Sigmoid colon (tissue), 7 donors: ENCODE results near the gene SYDE2. TPM values are rescaled to one million over a fixed set of nuclear protein-coding genes. Genes with fewer than 3 reads are reported as not detected.

ENCODE experiments used
- DNase-seq: peaks from one replicate; pipeline ENCODE4 v3.0.0-alpha.2; 2019
- H3K27ac ChIP-seq, 4 donors: fragments of 200-600 bp; sonication (generic); one replicate each; pipeline ENCODE4 v1.5.1; 2016 to 2019; ENCODE audit warnings: mild to moderate bottlenecking in 1 of 4
- H3K27me3 ChIP-seq, 3 donors: fragments of 200-600 bp; sonication (generic); one replicate each; pipeline ENCODE4 v1.5.1; 2019; ENCODE audit warnings: mild to moderate bottlenecking in 1 of 3
- H3K36me3 ChIP-seq, 4 donors: fragments of 200-600 bp; sonication (generic); one replicate each; pipeline ENCODE4 v1.5.1; 2016 to 2019
- H3K4me1 ChIP-seq, 4 donors: fragments of 200-600 bp; sonication (generic); one replicate each; pipeline ENCODE4 v1.5.1; 2017 to 2019
- H3K4me3 ChIP-seq, 4 donors: fragments of 200-600 bp; sonication (generic); one replicate each; pipeline ENCODE4 v1.5.1; 2017 to 2019; ENCODE audit warnings: mild to moderate bottlenecking in 2 of 4, moderate library complexity in 1 of 4
- H3K9me3 ChIP-seq, 4 donors: fragments of 200-600 bp in 3 of 4; sonication (generic) in 3 of 4; one replicate each; pipeline versions ENCODE4 v1.5.1 to v1.6.1; 2013 to 2019
- EP300 ChIP-seq, 4 donors: sonication (generic); formaldehyde crosslinking; IDR thresholded peaks; one replicate each; pipeline ENCODE4 v1.6.1; 2017; ENCODE audit warnings: antibody characterized with exemption in 4 of 4
- POLR2A ChIP-seq, 2 donors: fragments of 450-650 bp; IDR thresholded peaks; one replicate each; pipeline ENCODE4 v1.6.1; 2016; ENCODE audit warnings: antibody characterized with exemption in 2 of 2, mild to moderate bottlenecking in 2 of 2, moderate library complexity in 2 of 2
- POLR2AphosphoS5 ChIP-seq, 4 donors: sonication (generic); formaldehyde crosslinking; IDR thresholded peaks; one replicate each; pipeline ENCODE4 v1.6.1; 2017; ENCODE audit warnings: antibody characterized with exemption in 4 of 4
- WGBS, 2 donors: extraction: QIAGEN DNeasy Blood & Tissue Kit; methylation state at CpG; one replicate each; pipeline ENCODE4 v1.1.7; 2013; 5-methylcytosine and 5-hydroxymethylcytosine counted together
- intact Hi-C: fragments of 100-400 bp; cut with DNase I; formaldehyde crosslinking; loops from one replicate; pipeline ENCODE4 v1.15.1; 2023
- polyA plus RNA-seq, 3 donors: library from polyadenylated mRNA; stranded (reverse); fragments of 200-250 nt; gene quantifications; one replicate each; pipeline ENCODE4 v1.2.3, GENCODE V29; 2013
- total RNA-seq, 4 donors: library from RNA; depleted of rRNA; stranded (reverse); fragments of >200 nt; gene quantifications; one replicate each; pipeline ENCODE4 v1.1.0, GENCODE V29; 2016
- TF ChIP-seq, protein P1 (sequence below), 4 experiments: fragments of 450-650 bp in 3 of 4; fragments of 200-600 bp in 1 of 4; IDR thresholded peaks; one replicate each; pipeline ENCODE4 v1.5.1; 2016 to 2019; ENCODE audit warnings: antibody characterized with exemption in 4 of 4, mild to moderate bottlenecking in 3 of 4, moderate library complexity in 2 of 4
- donor health status: healthy with polysubstance abuse.
- donor health status: Bipolar disorder and iron deficiency.
- donor health status: healthy.

The SYDE2 gene
- total and polyA plus RNA-seq, 7 donors = 0.46 to 87.3 (median 39.3) TPM

DNA sequence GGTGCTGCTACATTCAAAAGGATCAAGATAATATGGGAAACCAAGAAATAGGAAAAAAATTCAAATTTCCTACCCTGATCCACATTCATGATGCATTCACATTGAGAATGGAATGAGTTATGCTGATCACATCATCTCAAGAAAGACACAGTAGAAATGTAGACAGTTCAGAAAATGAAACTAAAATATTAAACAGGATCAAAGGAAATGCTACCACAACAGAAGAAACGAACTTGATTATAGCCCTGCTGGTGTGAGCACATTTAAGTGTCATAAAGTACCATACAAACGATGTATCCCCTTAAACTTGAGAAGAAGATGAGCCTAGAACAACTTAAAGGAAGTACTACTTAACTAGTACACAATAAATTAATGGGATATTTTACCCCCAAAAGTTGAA lies 21.3 kb downstream of the SYDE2 start:
- H3K27me3 ChIP-seq = no peaks in the 10 kb centered on the region
- TF ChIP-seq POLR2AphosphoS5 (IDR thresholded peaks at IDR 0.05) = no peak
- TF ChIP-seq POLR2A (IDR thresholded peaks at IDR 0.05) = no peak
- TF ChIP-seq EP300 (IDR thresholded peaks at IDR 0.05) = no peak
- peaks cover 0 to 69% (median 47%) of the 10 kb centered on the region in 4 donors for H3K4me1 ChIP-seq
- peaks cover 0 to 14% (median 7%) of the 10 kb centered on the region in 4 donors for H3K36me3 ChIP-seq
- no peak overlapping the region for H3K4me3 ChIP-seq
- intact Hi-C loops = no loop called here
- 7 to 18% methylated on average over 2 of the region's 2 CpGs for WGBS, 2 donors
- H3K9me3 ChIP-seq = no peaks in the 10 kb centered on the region
- DNase-seq = no peak
- peak overlapping the region in 2 of 4 donors; percentile 8 to 19 for H3K27ac ChIP-seq

DNA sequence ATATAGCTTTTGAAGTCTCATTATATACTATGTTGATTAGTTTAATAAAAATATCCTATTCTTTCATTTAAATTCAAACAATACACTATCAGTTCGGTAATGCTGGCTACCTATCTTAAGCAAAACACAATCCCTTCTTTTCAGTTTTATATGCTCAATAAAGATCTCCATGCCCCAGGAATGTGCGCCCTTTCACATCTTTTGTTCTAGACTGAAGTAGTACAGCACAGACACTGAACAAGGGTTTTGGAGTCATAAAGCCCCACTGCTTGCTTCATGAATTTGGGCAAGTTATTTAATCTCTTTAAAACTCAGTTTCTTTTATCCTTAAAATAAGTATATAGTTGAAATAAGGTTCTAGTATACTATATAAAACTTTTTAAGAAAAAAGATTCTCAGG lies 22.4 kb downstream of the SYDE2 start:
- 94% methylated on average over 2 of the region's 2 CpGs for WGBS, 2 donors
- DNase-seq = no peak
- TF ChIP-seq POLR2AphosphoS5 (IDR thresholded peaks at IDR 0.05) (no peak), POLR2A (IDR thresholded peaks at IDR 0.05) (no peak), EP300 (IDR thresholded peaks at IDR 0.05) (no peak)
- TF ChIP-seq, protein P1, sequence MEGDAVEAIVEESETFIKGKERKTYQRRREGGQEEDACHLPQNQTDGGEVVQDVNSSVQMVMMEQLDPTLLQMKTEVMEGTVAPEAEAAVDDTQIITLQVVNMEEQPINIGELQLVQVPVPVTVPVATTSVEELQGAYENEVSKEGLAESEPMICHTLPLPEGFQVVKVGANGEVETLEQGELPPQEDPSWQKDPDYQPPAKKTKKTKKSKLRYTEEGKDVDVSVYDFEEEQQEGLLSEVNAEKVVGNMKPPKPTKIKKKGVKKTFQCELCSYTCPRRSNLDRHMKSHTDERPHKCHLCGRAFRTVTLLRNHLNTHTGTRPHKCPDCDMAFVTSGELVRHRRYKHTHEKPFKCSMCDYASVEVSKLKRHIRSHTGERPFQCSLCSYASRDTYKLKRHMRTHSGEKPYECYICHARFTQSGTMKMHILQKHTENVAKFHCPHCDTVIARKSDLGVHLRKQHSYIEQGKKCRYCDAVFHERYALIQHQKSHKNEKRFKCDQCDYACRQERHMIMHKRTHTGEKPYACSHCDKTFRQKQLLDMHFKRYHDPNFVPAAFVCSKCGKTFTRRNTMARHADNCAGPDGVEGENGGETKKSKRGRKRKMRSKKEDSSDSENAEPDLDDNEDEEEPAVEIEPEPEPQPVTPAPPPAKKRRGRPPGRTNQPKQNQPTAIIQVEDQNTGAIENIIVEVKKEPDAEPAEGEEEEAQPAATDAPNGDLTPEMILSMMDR (IDR thresholded peaks at IDR 0.05) = no peak
- intact Hi-C loops = no loop called here
- H3K27me3 ChIP-seq = no peaks in the 10 kb centered on the region
- H3K36me3 ChIP-seq = peaks cover 0 to 14% (median 7%) of the 10 kb centered on the region in 4 donors
- H3K9me3 ChIP-seq = no peaks in the 10 kb centered on the region
- H3K4me1 ChIP-seq = peaks cover 0 to 69% (median 45%) of the 10 kb centered on the region in 4 donors
- H3K27ac ChIP-seq = no peak overlapping the region
- no peak overlapping the region for H3K4me3 ChIP-seq

DNA sequence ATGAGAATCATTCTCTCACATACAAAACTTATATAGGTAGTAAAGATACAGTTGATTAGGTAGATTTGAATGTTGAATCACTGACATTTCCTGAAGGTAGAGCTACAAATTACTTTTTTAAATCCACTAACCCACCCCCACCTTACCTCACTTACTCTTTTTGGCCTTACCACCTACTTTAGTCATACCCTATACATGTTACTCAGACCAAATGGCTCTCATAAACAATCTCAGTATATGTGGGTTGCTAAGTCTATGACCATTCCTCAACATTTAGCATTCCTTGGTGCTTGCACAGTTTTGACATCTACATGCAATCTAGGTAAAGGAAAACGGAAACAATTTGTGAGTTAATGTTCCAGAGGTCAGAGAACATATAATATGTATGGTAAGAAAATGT lies 26.3 kb downstream of the SYDE2 start:
- Histone ChIP-seq H3K36me3 (no peaks in the 10 kb centered on the region), H3K27ac (no peak overlapping the region), H3K9me3 (no peaks in the 10 kb centered on the region), H3K27me3 (no peaks in the 10 kb centered on the region), H3K4me1 (peaks cover 0 to 63% (median 46%) of the 10 kb centered on the region in 4 donors), H3K4me3 (no peak overlapping the region)
- TF ChIP-seq POLR2A (IDR thresholded peaks at IDR 0.05) = no peak
- no peak for TF ChIP-seq POLR2AphosphoS5 (IDR thresholded peaks at IDR 0.05)
- TF ChIP-seq, protein P1 (IDR thresholded peaks at IDR 0.05) = no peak
- TF ChIP-seq EP300 (IDR thresholded peaks at IDR 0.05) = no peak
- intact Hi-C loops = no loop called here
- WGBS, 2 donors = 90 to 94% methylated on average over 1 of the region's 1 CpG
- DNase-seq = no peak

DNA sequence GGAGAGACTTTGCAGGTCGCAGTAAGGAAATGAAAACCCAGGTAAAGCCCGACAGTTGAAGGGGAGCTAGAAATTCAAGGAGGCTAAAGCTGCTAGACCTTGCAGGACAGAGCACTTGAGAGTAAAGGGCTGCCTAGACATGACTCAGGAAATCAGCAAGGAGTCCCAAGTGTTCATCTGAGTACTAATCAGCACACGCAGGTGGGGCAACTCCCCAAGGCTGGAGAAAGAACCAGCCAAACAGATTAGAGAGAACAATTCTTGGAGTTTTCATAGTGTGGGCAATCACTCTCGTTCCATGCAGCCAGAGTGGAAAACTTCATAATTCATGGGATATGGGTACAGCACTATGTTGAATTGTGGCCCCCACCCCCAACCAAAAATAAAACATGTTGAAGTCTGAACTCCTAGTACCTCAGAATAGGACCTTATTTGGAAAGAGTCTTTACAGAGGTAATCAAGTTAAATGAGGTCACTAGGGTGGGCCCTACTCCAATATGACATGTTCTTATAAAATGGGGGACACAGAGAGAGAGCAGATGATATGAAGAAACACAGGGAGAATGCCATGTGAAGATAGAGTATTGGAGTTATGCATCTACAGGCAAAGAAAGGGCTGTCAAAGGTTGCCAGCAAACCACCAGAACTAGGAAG lies 28.0 kb downstream of the SYDE2 start:
- Histone ChIP-seq H3K4me3 (no peak overlapping the region), H3K27me3 (no peaks in the 10 kb centered on the region), H3K4me1 (peaks cover 0 to 50% (median 37%) of the 10 kb centered on the region in 4 donors), H3K36me3 (peaks cover 0 to 11% (median 0%) of the 10 kb centered on the region in 4 donors), H3K9me3 (no peaks in the 10 kb centered on the region), H3K27ac (peak overlapping the region in 2 of 4 donors; percentile 18 to 41)
- no peak for TF ChIP-seq POLR2AphosphoS5 (IDR thresholded peaks at IDR 0.05)
- TF ChIP-seq POLR2A (IDR thresholded peaks at IDR 0.05) = no peak
- no peak for TF ChIP-seq EP300 (IDR thresholded peaks at IDR 0.05)
- TF ChIP-seq, protein P1 (IDR thresholded peaks at IDR 0.05) = no peak
- WGBS, 2 donors = 93 to 95% methylated on average over 4 of the region's 4 CpGs
- no peak for DNase-seq
- intact Hi-C loops = no loop called here

DNA sequence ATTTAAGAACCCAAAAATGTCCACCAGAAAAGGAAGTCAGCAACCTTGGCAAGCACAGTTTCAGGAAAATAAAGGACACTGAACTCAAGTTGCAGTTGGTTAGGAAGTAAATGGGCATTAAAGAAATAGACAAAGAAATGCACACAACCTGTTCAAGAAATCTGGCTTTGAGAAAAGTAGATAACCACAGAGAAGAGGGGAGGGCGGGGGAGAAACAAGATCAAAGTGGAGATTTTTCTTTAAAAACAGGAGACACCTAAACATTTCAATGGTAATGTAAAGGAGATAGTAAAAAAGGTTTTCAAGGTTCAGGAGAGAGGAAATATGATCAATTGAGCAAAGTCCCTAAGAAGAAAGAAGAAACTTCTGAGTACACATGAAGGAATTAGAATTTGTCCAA lies 29.1 kb downstream of the SYDE2 start:
- H3K27ac ChIP-seq = peak overlapping the region in 1 of 4 donors; percentile 41
- H3K36me3 ChIP-seq = peaks cover 0 to 21% (median under 1%) of the 10 kb centered on the region in 4 donors
- peaks cover 0 to 49% (median 34%) of the 10 kb centered on the region in 4 donors for H3K4me1 ChIP-seq
- H3K27me3 ChIP-seq = no peaks in the 10 kb centered on the region
- H3K4me3 ChIP-seq = no peak overlapping the region
- WGBS, 2 donors = 90 to 95% methylated on average over 1 of the region's 1 CpG
- DNase-seq = no peak
- intact Hi-C loops = no loop called here
- no peaks in the 10 kb centered on the region for H3K9me3 ChIP-seq
- TF ChIP-seq, protein P1 (IDR thresholded peaks at IDR 0.05) = no peak
- TF ChIP-seq EP300 (IDR thresholded peaks at IDR 0.05) (no peak), POLR2AphosphoS5 (IDR thresholded peaks at IDR 0.05) (no peak), POLR2A (IDR thresholded peaks at IDR 0.05) (no peak)
